AG04449 (cell line): ENCODE results near the gene SUPT6H.

Experiments
- CTCF ChIA-PET: fragments of 350-600 bp; formaldehyde crosslinking; extraction: SDS; loops from one replicate; lab custom pipeline; 2021; ENCODE audit warnings: antibody characterized with exemption; lab: Yijun Ruan, JAX
- POLR2A ChIA-PET: fragments of 400-600, 350-600 bp; formaldehyde crosslinking; extraction: SDS; loops from one replicate; lab custom pipeline; 2020; ENCODE audit warnings: antibody characterized with exemption, inconsistent platforms; lab: Yijun Ruan, JAX
- DNase-seq: peaks from one replicate; pipeline ENCODE4 v3.0.0-alpha.2; 2010; ENCODE audit warnings: low read depth, low spot score
- H3K4me3 ChIP-seq: 2 replicates; pipeline ENCODE4 v1.5.1; 2011; ENCODE audit warnings: low read depth, mild to moderate bottlenecking, control low read depth, low read length
- CTCF ChIP-seq: IDR thresholded peaks from one replicate; pipeline ENCODE4 v1.5.1; 2011; ENCODE audit warnings: mild to moderate bottlenecking, moderate library complexity, low read length, control low read depth, inconsistent platforms; ENCODE audit not compliant: insufficient read depth; ENCODE audit errors: missing control alignments

Gene SUPT6H

GRCh38 chr17:28744104-28744971 lies 82.3 kb downstream of the SUPT6H start:
- POLR2A ChIA-PET: interaction anchor here (0.7 to 13.2 kb wide), 7 partner anchors 9 to 850 kb away, joined by 3 to 174 read pairs (median 4); partner anchors contain the start of genes NEK8, RPL23A and TLCD1
- no peak for DNase-seq
- no peak for TF ChIP-seq CTCF

GRCh38 chr17:28744972-28745785 lies 83.2 kb downstream of the SUPT6H start:
- ChIA-PET CTCF (interaction anchor here (1.4 to 17.9 kb wide), 5 partner anchors 8 to 372 kb away, joined by 3 to 603 read pairs (median 16); partner anchors contain the start of genes NEK8, RPL23A and TLCD1), POLR2A (interaction anchor here (1.1 to 13.2 kb wide), 5 partner anchors 9 to 121 kb away, joined by 3 to 174 read pairs (median 4); partner anchors contain the start of genes NEK8, RPL23A and TLCD1)
- H3K4me3 ChIP-seq: peak overlapping the region; percentile 93
- DNase-seq: no peak
- TF ChIP-seq CTCF: no peak

More at GRCh38 chr17:28744104-28744971, 82.3 kb downstream of the SUPT6H start:
- CTCF ChIA-PET: interaction anchor here (0.6 to 17.9 kb wide), 6 partner anchors 9 to 372 kb away, joined by 3 to 603 read pairs (median 10); partner anchors contain the start of genes NEK8, RPL23A and TLCD1
- H3K4me3 ChIP-seq: peak overlapping the region; percentile 93

- CTCF ChIA-PET: interaction anchor here (1.3 to 17.9 kb wide), 5 partner anchors 7 to 208 kb away, joined by 4 to 603 read pairs (median 16); partner anchors contain the start of genes NEK8, RPL23A and TLCD1
- TF ChIP-seq CTCF: no peak
- no peak for DNase-seq
- peak overlapping the region; percentile 93 for H3K4me3 ChIP-seq
- POLR2A ChIA-PET: interaction anchor here (1.1 to 13.2 kb wide), 4 partner anchors 9 to 26 kb away, joined by 3 to 174 read pairs (median 4); partner anchors contain the start of genes NEK8, RPL23A and TLCD1
These were observed 83.9 kb downstream of the SUPT6H start for GRCh38 chr17:28745786-28746411.

GRCh38 chr17:28746611-28747050 lies 84.6 kb downstream of the SUPT6H start:
- TF ChIP-seq CTCF: no peak
- peak overlapping the region; percentile 93 for H3K4me3 ChIP-seq
- CTCF ChIA-PET: interaction anchor here (1.0 to 17.9 kb wide), 5 partner anchors 18 to 207 kb away, joined by 3 to 603 read pairs (median 6); partner anchors contain the start of genes NEK8, RPL23A and TLCD1
- POLR2A ChIA-PET: interaction anchor here (1.4 to 13.2 kb wide), 2 partner anchors 19 to 203 kb away, joined by 5 to 174 read pairs; partner anchors contain the start of genes NEK8 and TLCD1
- DNase-seq: no peak

GRCh38 chr17:28747051-28747691 lies 85.2 kb downstream of the SUPT6H start:
- POLR2A ChIA-PET: interaction anchor here (1.4 to 13.2 kb wide), 2 partner anchors 20 to 202 kb away, joined by 5 to 174 read pairs; partner anchors contain the start of genes NEK8 and TLCD1
- no peak for TF ChIP-seq CTCF
- H3K4me3 ChIP-seq: no peak overlapping the region

More at GRCh38 chr17:28747051-28747691, 85.2 kb downstream of the SUPT6H start:
- DNase-seq: no peak
- CTCF ChIA-PET: interaction anchor here (0.6 to 17.9 kb wide), 7 partner anchors 9 to 206 kb away, joined by 3 to 603 read pairs (median 4); partner anchors contain the start of genes NEK8, RPL23A and TLCD1
